MCF 10A (cell line): Measurements from ENCODE around the gene NRL. TPM values are rescaled to one million over a fixed set of nuclear protein-coding genes. Genes with fewer than 3 reads are reported as not detected.

Experiments
- BruUV-seq: library from RNA; stranded (reverse); fragments of 400-500 nt; replicated peaks from 2 replicates; lab custom pipeline; 2021; lab: Mats Ljungman, UMichigan
- CTCF ChIA-PET: fragments of 300-600 bp; sonication (Branson Sonifier 250); formaldehyde crosslinking; extraction: SDS; loops from one replicate; lab custom pipeline; 2021; ENCODE audit warnings: antibody characterized with exemption, inconsistent platforms; lab: Yijun Ruan, JAX
- POLR2A ChIA-PET: fragments of 300-600, 350-650 bp; sonication (Branson Sonifier 250); formaldehyde crosslinking; extraction: SDS; loops from one replicate; lab custom pipeline; 2020; ENCODE audit warnings: antibody characterized with exemption, inconsistent platforms; lab: Yijun Ruan, JAX
- DNase-seq: peaks from one replicate; pipeline ENCODE4 v3.0.0-alpha.2; 2018; ENCODE audit not compliant: unreplicated experiment
- H3K27ac Mint-ChIP-seq: one replicate; pipeline ENCODE4 v1.8.0; 2022; ENCODE audit warnings: mild to moderate bottlenecking, low read depth, mixed read lengths; ENCODE audit not compliant: unreplicated experiment
- H3K27me3 Mint-ChIP-seq: one replicate; pipeline ENCODE4 v1.8.0; 2022; ENCODE audit warnings: mixed read lengths; ENCODE audit not compliant: insufficient read depth, unreplicated experiment
- H3K36me3 Mint-ChIP-seq: one replicate; pipeline ENCODE4 v1.8.0; 2022; ENCODE audit warnings: mild to moderate bottlenecking, moderate library complexity, mixed read lengths; ENCODE audit not compliant: insufficient read depth, unreplicated experiment
- H3K4me1 Mint-ChIP-seq: one replicate; pipeline ENCODE4 v1.8.0; 2022; ENCODE audit warnings: mixed read lengths; ENCODE audit not compliant: insufficient read depth, unreplicated experiment
- H3K4me3 Mint-ChIP-seq: one replicate; pipeline ENCODE4 v1.8.0; 2022; ENCODE audit warnings: mild to moderate bottlenecking, moderate library complexity, mixed read lengths; ENCODE audit not compliant: unreplicated experiment
- H3K9me3 Mint-ChIP-seq: one replicate; pipeline ENCODE4 v1.8.0; 2022; ENCODE audit warnings: mixed read lengths; ENCODE audit not compliant: unreplicated experiment
- intact Hi-C: fragments of 100-400 bp; cut with micrococcal nuclease; formaldehyde crosslinking; loops from 2 replicates; pipeline ENCODE4 v1.14.1; 2022
- total RNA-seq: library from RNA; stranded (reverse); gene quantifications from 2 replicates; pipeline ENCODE4 v1.2.3, GENCODE V29; 2022
- TF ChIP-seq, protein P1 (sequence below): fragments of 200-600 bp; IDR thresholded peaks from one replicate; pipeline ENCODE4 v1.8.0; 2022; ENCODE audit warnings: antibody characterized with exemption, mild to moderate bottlenecking; ENCODE audit not compliant: unreplicated experiment

The NRL gene
- total RNA-seq, 1 experiment from 2014 or later = 2.1 TPM

DNA sequence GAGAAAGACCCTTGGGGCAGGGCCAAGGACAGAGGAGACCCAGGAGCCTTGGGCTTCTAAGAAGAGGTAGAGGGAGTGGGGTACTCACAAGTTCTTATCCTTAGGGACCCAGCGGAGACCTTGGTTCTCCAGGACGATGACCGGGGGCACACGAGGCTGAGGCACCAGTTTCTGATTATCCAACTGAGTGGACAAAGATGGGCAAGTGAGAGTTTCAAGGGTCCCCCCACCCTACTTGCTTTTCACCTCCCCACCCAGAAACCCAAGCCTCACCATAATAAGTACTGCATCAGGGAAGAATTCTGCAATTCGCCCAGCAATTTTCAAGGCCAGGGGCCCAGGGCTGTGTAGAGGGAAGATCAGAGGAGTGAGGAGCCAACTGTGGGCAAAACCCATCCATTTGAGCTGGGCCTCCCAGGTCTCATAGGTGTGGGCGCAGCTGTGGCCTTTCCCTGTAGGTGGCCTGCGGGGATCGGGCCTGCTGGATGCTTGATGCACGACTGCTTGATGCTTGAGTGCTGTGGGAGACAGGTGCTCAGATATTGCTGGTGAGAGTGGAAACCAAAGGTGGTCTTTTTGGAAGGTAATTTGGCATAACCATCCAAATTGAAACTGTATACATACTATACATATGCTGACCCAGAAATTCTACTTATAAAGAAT lies 24.7 kb upstream of the NRL start:
- Mint-ChIP-seq H3K4me3 (peak overlapping the region; percentile 93), H3K27me3 (no peaks in the 10 kb centered on the region), H3K36me3 (peaks cover 30% of the 10 kb centered on the region), H3K4me1 (peaks cover 30% of the 10 kb centered on the region), H3K27ac (peak overlapping the region; percentile 59), H3K9me3 (no peaks in the 10 kb centered on the region)
- CTCF ChIA-PET = interaction anchor here (0.6 to 2.4 kb wide), 3 partner anchors 21 to 162 kb away, joined by 3 to 12 read pairs (median 3); partner anchors contain the start of genes DCAF11 and IRF9
- BruUV-seq = no TSS peak
- POLR2A ChIA-PET = interaction anchor here (0.7 to 12.5 kb wide), 5 partner anchors 7 to 158 kb away, joined by 3 to 252 read pairs (median 16); partner anchors contain the start of genes DCAF11, IPO4, IRF9 and NRL
- intact Hi-C loops = no loop called here
- TF ChIP-seq, protein P1, sequence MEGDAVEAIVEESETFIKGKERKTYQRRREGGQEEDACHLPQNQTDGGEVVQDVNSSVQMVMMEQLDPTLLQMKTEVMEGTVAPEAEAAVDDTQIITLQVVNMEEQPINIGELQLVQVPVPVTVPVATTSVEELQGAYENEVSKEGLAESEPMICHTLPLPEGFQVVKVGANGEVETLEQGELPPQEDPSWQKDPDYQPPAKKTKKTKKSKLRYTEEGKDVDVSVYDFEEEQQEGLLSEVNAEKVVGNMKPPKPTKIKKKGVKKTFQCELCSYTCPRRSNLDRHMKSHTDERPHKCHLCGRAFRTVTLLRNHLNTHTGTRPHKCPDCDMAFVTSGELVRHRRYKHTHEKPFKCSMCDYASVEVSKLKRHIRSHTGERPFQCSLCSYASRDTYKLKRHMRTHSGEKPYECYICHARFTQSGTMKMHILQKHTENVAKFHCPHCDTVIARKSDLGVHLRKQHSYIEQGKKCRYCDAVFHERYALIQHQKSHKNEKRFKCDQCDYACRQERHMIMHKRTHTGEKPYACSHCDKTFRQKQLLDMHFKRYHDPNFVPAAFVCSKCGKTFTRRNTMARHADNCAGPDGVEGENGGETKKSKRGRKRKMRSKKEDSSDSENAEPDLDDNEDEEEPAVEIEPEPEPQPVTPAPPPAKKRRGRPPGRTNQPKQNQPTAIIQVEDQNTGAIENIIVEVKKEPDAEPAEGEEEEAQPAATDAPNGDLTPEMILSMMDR = no peak
- DNase-seq = no peak

DNA sequence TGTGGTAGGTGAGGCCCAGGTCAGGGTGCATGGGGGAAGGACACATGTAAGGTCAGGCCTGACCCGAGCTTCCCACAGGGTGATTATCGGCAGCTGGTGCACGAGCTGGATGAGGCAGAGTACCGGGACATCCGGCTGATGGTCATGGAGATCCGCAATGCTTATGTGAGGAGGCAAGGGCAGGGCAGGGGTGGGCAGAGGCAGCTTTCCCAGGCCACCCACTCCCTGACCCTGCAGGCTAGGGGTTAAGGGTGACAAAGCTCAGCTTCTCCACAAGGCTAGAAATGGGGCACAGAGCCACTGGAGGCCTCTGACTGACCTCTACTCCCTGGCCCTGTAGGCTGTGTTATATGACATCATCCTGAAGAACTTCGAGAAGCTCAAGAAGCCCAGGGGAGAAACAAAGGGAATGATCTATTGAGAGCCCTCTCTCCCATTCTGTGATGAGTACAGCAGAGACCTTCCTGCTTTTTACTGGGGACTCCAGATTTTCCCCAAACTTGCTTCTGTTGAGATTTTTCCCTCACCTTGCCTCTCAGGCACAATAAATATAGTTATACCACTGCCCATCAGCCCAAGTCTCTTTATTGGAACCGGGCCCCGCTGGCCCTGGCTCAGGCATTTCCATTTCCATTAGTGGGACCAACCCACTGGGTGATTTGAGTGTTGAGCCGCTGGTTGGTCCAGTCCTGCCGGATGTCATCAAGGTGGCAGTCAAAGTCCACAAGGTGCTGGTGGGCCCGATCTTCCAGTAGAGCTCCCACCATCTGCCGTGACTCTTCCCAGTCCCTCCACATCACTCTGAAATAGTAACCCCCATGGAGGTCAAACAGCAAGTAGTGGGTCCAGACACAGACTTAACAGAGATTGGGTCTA lies 23.9 kb upstream of the NRL start:
- POLR2A ChIA-PET = interaction anchor here (0.7 to 12.5 kb wide), 3 partner anchors 8 to 158 kb away, joined by 3 to 252 read pairs (median 68); partner anchors contain the start of genes DCAF11, NRL, PSME2 and RNF31
- CTCF ChIA-PET = interaction anchor here (0.5 to 2.4 kb wide), 5 partner anchors 22 to 161 kb away, joined by 3 to 12 read pairs (median 3); partner anchors contain the start of genes DCAF11 and IRF9
- Mint-ChIP-seq H3K9me3 (no peaks in the 10 kb centered on the region), H3K27me3 (no peaks in the 10 kb centered on the region), H3K27ac (peak overlapping the region; percentile 59), H3K4me3 (peak overlapping the region; percentile 93), H3K36me3 (peaks cover 26% of the 10 kb centered on the region), H3K4me1 (peaks cover 30% of the 10 kb centered on the region)
- TSS peak; percentile 73 for BruUV-seq
- DNase-seq = no peak
- intact Hi-C loops = no loop called here
- TF ChIP-seq, protein P1 = no peak

DNA sequence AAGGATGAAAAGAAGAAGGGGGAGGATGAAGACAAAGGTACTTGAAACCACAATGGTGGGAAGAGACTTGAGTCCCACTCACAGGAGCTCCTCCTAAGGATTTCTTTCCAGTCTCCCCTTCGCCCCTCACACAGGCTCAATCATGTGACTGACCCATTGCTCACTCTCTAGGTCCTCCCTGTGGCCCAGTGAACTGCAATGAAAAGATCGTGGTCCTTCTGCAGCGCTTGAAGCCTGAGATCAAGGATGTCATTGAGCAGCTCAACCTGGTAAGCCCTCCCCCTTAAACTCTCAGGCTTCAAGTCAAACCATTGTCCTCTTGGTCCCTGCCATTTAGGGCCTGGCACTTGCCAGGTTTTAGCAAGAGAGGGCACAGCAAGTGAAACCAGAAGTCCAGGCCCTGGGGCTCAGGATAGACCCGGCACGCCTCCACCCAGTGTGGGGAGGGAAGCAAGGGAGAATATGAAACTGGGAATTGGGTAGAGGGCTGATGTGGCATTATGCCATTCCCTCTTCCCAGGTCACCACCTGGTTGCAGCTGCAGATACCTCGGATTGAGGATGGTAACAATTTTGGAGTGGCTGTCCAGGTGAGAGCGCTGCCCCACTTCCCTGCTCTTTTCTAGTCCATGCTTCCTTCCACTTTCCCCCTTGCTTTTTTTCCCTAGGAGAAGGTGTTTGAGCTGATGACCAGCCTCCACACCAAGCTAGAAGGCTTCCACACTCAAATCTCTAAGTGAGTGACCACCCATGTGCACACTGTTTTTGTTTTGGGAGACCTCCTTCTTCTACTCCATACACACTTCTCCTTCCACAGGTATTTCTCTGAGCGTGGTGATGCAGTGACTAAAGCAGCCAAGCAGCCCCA lies 23.0 kb upstream of the NRL start:
- Mint-ChIP-seq H3K4me1 (peaks cover 35% of the 10 kb centered on the region), H3K27ac (peak overlapping the region; percentile 86), H3K4me3 (peak overlapping the region; percentile 75), H3K27me3 (no peaks in the 10 kb centered on the region), H3K36me3 (peaks cover 26% of the 10 kb centered on the region), H3K9me3 (no peaks in the 10 kb centered on the region)
- POLR2A ChIA-PET = interaction anchor here (0.9 to 12.5 kb wide), 7 partner anchors 9 to 136 kb away, joined by 3 to 252 read pairs (median 6); partner anchors contain the start of genes CHMP4A, DCAF11, IPO4 and NRL
- no TSS peak for BruUV-seq
- intact Hi-C loops = no loop called here
- CTCF ChIA-PET = interaction anchor here (0.6 to 2.4 kb wide), 6 partner anchors 9 to 170 kb away, joined by 3 to 12 read pairs (median 5); partner anchors contain the start of genes CIDEB, DCAF11, IRF9 and RNF31
- no peak for DNase-seq
- TF ChIP-seq, protein P1 = no peak
